GM12891 (cell line): ENCODE data around the gene P2RY8.

Experiments used
- POLR2A ChIP-seq: IDR thresholded peaks from 2 replicates; pipeline ENCODE4 v1.6.1; 2011; ENCODE audit warnings: low read depth, low read length, control low read depth
- POLR2AphosphoS5 ChIP-seq: IDR thresholded peaks from 2 replicates; pipeline ENCODE4 v1.6.1; 2011; ENCODE audit warnings: low read depth, low read length, control low read depth
- POU2F2 ChIP-seq: IDR thresholded peaks from 2 replicates; pipeline ENCODE4 v1.6.1; 2011; ENCODE audit warnings: low read depth, mild to moderate bottlenecking, control low read depth, low read length, moderate library complexity
- SPI1 ChIP-seq: IDR thresholded peaks from 2 replicates; pipeline ENCODE4 v1.6.1; 2011; ENCODE audit warnings: low read depth, low read length, control low read depth
- TAF1 ChIP-seq: IDR thresholded peaks from 2 replicates; pipeline ENCODE4 v1.6.1; 2011; ENCODE audit warnings: low read depth, low read length, control low read depth

- TF ChIP-seq TAF1 (no peak), POLR2A (no peak), POLR2AphosphoS5 (no peak), POU2F2 (no peak), SPI1 (no peak)
Observed at GRCh38 chrX:1486749-1487361, 50.1 kb downstream of the P2RY8 start.
